GM19328 (cell line): ENCODE results near the gene NME2.
"Not testable (repeated sequence)": the region's sequence is repeated elsewhere in the genome, so short reads cannot be mapped to it uniquely, and the experiment has no call there.

Experiments used
- ATAC-seq: cut with Tn5 transposase; IDR thresholded peaks from one replicate; pipeline ENCODE4 v1.9.1; 2021; ENCODE audit warnings: mild to moderate bottlenecking, moderate library complexity; ENCODE audit not compliant: unreplicated experiment

Gene NME2

GRCh38 chr17:51152766-51153209 lies 13.4 kb upstream of the NME2 start:
- ATAC-seq, result no peak

GRCh38 chr17:51153210-51154072 lies 12.8 kb upstream of the NME2 start, which contains the start of gene NME1:
NME1 (plus strand) TSS chr17:51153559; CDS start chr17:51155655, 2,096 bp downstream.
- peak; percentile 86 for ATAC-seq

- no peak for ATAC-seq
These were observed 12.0 kb upstream of the NME2 start for GRCh38 chr17:51154176-51154575.

GRCh38 chr17:51155416-51155815 lies 10.8 kb upstream of the NME2 start:
- no peak for ATAC-seq

- no peak for ATAC-seq
These were observed 6.6 kb upstream of the NME2 start for GRCh38 chr17:51159604-51160003.

- no peak for ATAC-seq
These were observed 4.7 kb upstream of the NME2 start for GRCh38 chr17:51161541-51161940.

GRCh38 chr17:51164911-51165679 lies 1.1 kb upstream of the NME2 start:
- no peak for ATAC-seq

- ATAC-seq, result no peak
These were observed 472 bp upstream of the NME2 start for GRCh38 chr17:51165680-51166197.

GRCh38 chr17:51166987-51167931 lies 1.0 kb downstream of the NME2 start:
- peak; percentile 41 for ATAC-seq

GRCh38 chr17:51169340-51169739 lies 3.1 kb downstream of the NME2 start:
- ATAC-seq, result no peak

GRCh38 chr17:51170736-51171135 lies 4.5 kb downstream of the NME2 start:
- ATAC-seq, result no peak

GRCh38 chr17:51172030-51172429 lies 5.8 kb downstream of the NME2 start:
- ATAC-seq, result not testable (repeated sequence)

- ATAC-seq, result no peak
These were observed 14.3 kb downstream of the NME2 start for GRCh38 chr17:51180486-51180885.

- ATAC-seq, result no peak
These were observed 17.9 kb downstream of the NME2 start for GRCh38 chr17:51184124-51184523.

GRCh38 chr17:51185763-51186332 lies 19.6 kb downstream of the NME2 start:
- ATAC-seq, result no peak

GRCh38 chr17:51188271-51188833 lies 22.1 kb downstream of the NME2 start:
- no peak for ATAC-seq

GRCh38 chr17:51189162-51189561 lies 23.0 kb downstream of the NME2 start:
- no peak for ATAC-seq

- no peak for ATAC-seq
These were observed 23.4 kb downstream of the NME2 start for GRCh38 chr17:51189628-51190027.

GRCh38 chr17:51191895-51192294 lies 25.7 kb downstream of the NME2 start:
- ATAC-seq, result no peak

- no peak for ATAC-seq
These were observed 31.5 kb downstream of the NME2 start for GRCh38 chr17:51197754-51198153.
